Stimulated activated CD8-positive, alpha-beta memory T cell treated with anti-CD3 and anti-CD28 coated beads, Interleukin-2, amount 100 ng/mL, for 1 hour (primary cell): ENCODE results near the gene HS6ST1.
"Not testable (repeated sequence)": the region's sequence is repeated elsewhere in the genome, so short reads cannot be mapped to it uniquely, and the experiment has no call there.

ENCODE experiments used
- DNase-seq, 2 donors: peaks; one replicate each; pipeline ENCODE4 v3.0.0-alpha.2; 2020; ENCODE audit warnings: low read depth in 2 of 2

HS6ST1 gene

GRCh38 chr2:128321784-128322714 lies 3.4 kb upstream of the HS6ST1 start:
- DNase-seq: peak; percentile 67 to 70

DNA sequence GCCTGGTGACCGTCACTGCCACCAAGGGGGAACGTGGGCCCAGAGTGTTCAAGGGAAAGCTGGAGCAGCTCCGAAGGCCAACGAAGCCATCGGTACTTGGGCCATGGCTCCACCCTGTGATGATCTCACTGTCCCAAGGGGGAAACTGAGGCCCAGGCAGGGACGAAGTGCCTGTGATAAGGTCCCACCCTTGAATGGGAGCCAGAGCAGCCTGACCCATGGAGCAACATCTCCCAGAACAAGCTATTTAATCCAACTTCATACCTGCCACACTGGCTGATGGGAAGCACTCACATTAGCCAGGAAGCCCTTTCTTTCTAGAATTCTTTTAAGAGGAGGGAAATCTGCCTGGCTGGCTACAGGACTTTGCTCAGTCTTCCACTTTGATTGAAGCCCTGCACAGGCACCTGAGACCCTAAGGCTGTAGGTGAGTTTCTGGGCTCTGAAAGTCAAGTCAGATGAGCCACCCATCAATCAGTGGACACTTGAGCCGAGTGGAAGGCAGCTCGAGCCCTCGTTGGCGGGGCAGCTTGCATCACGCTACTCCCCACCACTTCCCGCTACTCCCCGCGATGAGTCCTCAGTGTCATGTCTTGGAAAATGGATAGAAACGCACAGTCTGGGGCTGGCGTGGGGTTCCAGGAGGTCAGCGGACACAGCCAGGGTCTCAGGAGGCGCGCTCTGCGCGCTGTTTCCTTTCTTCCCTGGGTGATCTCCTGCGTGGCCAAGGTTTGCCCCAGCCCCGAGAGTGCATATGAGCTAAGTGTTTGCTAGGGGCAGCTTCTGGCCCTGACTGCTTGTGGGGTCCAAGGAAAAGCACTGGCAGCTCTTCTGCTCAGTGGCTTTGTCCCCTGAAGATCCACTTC lies 2.5 kb upstream of the HS6ST1 start:
- no peak for DNase-seq

- no peak for DNase-seq
These were observed 1.7 kb upstream of the HS6ST1 start for GRCh38 chr2:128320192-128320905.

- DNase-seq: no peak
These were observed 1.0 kb upstream of the HS6ST1 start for GRCh38 chr2:128319631-128320191.

DNA sequence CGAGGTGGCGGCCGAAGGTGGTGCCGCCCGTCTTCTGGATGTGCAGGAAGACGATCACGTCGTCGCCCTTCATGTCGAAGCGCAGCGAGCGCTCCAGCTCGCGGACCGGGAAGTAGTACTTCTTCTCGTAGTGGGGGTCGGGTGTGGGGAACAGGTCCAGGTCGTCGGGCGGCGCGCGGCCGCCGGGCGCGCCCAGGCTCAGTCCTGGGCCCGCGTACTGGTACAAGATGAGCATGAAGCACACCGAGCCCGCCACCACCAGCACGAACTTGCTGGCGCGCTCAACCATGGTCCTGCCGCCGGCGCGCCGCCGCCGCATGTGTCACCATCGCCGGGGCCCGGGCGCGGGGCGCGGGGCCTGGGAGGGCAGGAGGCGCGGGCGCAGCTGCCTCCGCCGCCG lies 423 bp downstream of the HS6ST1 start:
- not testable (repeated sequence) for DNase-seq

GRCh38 chr2:128317899-128318225 lies 806 bp downstream of the HS6ST1 start:
- DNase-seq: not testable (repeated sequence)

DNA sequence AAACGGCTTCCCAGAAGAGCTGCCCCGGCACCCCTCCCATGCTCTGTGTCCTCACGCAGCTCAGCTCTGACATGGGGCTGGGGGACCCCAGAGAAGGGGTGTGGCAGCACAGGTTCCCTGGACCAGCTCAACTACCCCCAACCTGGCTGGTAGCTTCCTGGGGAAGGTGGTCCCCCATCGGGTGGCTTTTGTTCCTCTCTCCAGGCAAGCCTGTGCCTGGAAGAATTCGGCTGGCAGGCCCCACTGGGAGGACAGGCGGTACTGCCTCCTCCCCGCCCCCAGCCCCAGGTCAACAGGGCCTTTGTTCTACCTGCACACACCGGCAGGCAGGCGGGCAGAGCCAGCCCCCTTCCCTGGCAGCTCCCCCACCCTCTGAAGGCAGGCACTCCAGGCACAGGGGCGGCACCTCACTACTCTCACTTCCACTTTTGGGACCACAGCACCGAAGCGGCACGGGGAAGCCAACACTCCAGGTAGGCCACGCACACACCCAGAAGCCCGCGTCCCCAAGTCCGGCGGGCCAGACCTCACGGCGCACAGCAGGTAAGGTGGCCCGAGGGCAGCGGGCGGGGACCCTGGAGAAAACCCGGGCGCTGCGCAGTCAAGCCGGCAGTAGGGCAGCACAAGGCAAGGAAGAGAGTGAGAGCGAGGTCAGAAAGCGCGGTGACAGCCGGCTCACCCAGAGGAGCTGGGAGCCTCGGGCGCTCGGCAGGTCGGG lies 1.3 kb downstream of the HS6ST1 start:
- no peak for DNase-seq

DNA sequence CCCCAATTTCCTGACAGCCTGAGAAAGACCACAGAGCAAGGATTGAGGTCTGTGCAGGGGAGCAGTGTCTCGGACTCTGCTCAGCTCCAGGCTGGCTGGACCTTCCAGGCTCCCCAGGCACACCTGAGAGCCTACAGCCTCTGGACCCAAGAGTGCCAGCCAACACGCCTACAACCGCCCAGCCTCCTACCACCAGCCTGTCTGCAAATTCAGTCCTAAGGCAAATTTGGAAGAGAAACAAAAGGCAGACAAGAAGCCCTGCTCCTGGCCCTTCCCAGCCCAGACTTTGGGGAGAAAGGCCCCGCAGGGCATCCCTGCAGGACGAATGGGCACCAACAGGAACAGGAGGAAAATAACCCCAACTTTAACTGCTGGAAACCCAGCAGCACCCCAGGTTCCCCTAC lies 1.9 kb downstream of the HS6ST1 start:
- no peak for DNase-seq

DNA sequence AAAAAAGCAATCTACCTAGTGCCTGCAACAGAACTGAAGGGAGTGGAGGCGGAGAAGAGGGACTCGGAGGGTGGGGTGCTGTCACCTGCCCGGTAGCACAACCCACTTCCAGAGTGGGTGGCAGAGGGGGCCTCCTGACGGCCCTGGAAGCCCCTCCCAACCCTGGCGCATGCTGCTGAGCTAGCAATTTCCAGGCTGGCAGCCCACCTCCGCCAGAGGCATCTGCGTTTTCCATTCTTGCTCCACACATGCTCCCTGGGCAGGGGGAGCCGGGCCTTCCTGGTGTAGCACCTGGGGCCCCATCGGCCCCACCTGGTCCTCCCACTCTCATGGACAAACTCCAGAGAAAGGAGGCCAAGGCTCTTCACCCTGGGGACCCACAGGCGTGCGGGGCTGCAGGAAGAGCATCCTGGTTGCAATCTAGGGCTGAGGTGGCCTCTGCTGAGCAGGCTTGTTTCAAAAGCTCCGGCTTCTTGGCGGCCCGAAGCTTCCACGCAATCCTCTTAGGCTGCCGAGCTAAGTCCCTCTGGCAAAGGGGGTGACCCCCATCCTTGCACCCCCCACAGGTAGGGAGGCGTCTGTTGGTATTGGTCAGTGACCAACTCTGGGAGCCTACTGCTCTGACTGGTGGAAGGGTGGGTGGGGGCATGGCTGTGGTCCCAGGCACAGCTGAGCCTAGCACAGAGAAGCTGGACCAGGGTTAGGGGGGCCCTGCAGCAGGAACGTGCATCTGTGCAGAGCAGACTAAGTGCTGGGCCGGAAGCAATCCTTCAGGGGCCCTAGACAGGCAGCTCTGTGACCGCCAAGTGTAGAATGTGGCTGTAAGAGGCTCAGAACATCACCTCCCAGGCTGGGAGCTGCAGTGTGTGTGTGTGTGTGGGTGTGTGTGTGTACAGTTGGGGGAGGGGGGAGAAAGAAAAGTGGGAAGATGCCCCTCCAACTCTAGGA lies 2.6 kb downstream of the HS6ST1 start:
- no peak for DNase-seq

GRCh38 chr2:128315122-128315828 lies 3.4 kb downstream of the HS6ST1 start:
- no peak for DNase-seq

GRCh38 chr2:128314348-128315121 lies 4.1 kb downstream of the HS6ST1 start:
- DNase-seq: no peak

GRCh38 chr2:128313931-128314347 lies 4.7 kb downstream of the HS6ST1 start:
- DNase-seq: no peak

GRCh38 chr2:128313091-128313836 lies 5.4 kb downstream of the HS6ST1 start:
- no peak for DNase-seq

GRCh38 chr2:128312411-128312810 lies 6.3 kb downstream of the HS6ST1 start:
- DNase-seq: no peak

DNA sequence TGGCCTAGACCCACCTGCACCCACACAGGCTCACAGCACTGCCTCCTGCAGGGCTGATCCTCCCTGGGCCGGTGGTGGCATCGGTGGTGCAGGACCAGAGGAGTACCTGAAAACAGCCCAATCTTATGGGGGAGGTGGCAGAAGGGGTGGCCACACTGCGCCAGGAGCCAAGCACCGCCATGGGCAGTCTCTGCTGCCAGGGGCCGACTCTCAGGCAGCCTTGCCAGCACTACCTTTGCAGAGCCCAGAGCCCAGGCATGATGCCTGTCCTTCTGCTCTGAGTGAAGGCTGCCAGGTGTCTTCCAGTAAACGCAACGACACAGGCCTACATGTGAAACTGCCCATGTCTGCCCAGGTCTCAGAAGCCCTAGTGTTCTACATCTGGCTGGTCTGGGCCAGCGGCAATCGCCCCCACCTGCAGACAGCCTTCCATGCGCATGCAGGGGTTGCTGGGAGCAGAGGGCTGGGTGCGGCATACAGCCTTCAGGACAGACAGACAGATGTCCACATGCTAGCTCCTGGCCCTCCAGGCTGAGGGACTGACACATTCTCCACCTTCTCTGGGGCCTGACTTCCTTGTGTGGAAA lies 6.8 kb downstream of the HS6ST1 start:
- DNase-seq: no peak

- no peak for DNase-seq
These were observed 7.4 kb downstream of the HS6ST1 start for GRCh38 chr2:128311216-128311754.

GRCh38 chr2:128310761-128311160 lies 7.9 kb downstream of the HS6ST1 start:
- DNase-seq: no peak
